ENCODE data around the gene VAMP7. TPM values are rescaled to one million over a fixed set of nuclear protein-coding genes. Genes with fewer than 3 reads are reported as not detected.

The VAMP7 gene
- total RNA-seq, 1 donor: 44.9 TPM

GRCh38 chrX:155951237-155951789 is 70.2 kb downstream of the VAMP7 start:
- H3K4me3 ChIP-seq (ENCODE audit: low read depth, low read length): no peak overlapping the region
- DNase-seq (ENCODE audit: low read depth): no peak
- TF ChIP-seq, protein P1, sequence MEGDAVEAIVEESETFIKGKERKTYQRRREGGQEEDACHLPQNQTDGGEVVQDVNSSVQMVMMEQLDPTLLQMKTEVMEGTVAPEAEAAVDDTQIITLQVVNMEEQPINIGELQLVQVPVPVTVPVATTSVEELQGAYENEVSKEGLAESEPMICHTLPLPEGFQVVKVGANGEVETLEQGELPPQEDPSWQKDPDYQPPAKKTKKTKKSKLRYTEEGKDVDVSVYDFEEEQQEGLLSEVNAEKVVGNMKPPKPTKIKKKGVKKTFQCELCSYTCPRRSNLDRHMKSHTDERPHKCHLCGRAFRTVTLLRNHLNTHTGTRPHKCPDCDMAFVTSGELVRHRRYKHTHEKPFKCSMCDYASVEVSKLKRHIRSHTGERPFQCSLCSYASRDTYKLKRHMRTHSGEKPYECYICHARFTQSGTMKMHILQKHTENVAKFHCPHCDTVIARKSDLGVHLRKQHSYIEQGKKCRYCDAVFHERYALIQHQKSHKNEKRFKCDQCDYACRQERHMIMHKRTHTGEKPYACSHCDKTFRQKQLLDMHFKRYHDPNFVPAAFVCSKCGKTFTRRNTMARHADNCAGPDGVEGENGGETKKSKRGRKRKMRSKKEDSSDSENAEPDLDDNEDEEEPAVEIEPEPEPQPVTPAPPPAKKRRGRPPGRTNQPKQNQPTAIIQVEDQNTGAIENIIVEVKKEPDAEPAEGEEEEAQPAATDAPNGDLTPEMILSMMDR (IDR thresholded peaks at IDR 0.05; ENCODE audit: insufficient read depth, low read length): no peak

GRCh38 chrX:155953055-155953454 is 71.9 kb downstream of the VAMP7 start:
- no peak for DNase-seq (ENCODE audit: low read depth)
- TF ChIP-seq, protein P1 (IDR thresholded peaks at IDR 0.05; ENCODE audit: insufficient read depth, low read length): no peak
- no peak overlapping the region for H3K4me3 ChIP-seq (ENCODE audit: low read depth, low read length)

GRCh38 chrX:155954793-155955192 is 73.6 kb downstream of the VAMP7 start:
- TF ChIP-seq, protein P1 (IDR thresholded peaks at IDR 0.05; ENCODE audit: insufficient read depth, low read length): no peak
- no peak overlapping the region for H3K4me3 ChIP-seq (ENCODE audit: low read depth, low read length)

GRCh38 chrX:155956099-155956498 is 75.0 kb downstream of the VAMP7 start:
- DNase-seq (ENCODE audit: low read depth): no peak
- TF ChIP-seq, protein P1 (IDR thresholded peaks at IDR 0.05; ENCODE audit: insufficient read depth, low read length): no peak
- no peak overlapping the region for H3K4me3 ChIP-seq (ENCODE audit: low read depth, low read length)

More at GRCh38 chrX:155954793-155955192, 73.6 kb downstream of the VAMP7 start:
- DNase-seq (ENCODE audit: low read depth): no peak

- TF ChIP-seq, protein P1 (IDR thresholded peaks at IDR 0.05; ENCODE audit: insufficient read depth, low read length): no peak
- H3K4me3 ChIP-seq (ENCODE audit: low read depth, low read length): no peak overlapping the region
- DNase-seq (ENCODE audit: low read depth): no peak
Measured at GRCh38 chrX:155956649-155957048, 75.5 kb downstream of the VAMP7 start.

DNA sequence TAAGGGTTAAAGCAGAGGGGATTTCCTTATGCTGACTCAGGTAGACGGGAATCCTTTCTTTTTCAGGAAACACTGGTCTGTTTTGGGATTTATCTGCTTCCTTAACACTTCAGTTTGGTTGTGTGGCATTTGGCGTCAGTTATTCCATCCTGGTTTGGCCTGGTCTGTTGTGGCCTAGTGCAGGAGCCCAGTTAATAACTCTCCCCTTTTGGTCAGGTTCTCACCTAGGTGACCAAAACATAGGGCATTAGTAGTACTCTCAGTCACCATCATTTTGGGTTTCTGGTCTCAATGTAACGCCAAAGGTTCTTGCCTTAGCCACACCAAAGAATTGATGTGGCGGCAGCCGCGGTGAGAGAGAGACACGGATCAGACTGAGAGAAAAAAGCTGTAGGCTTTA is 76.7 kb downstream of the VAMP7 start:
- H3K4me3 ChIP-seq (ENCODE audit: low read depth, low read length): no peak overlapping the region
- TF ChIP-seq, protein P1 (IDR thresholded peaks at IDR 0.05; ENCODE audit: insufficient read depth, low read length): no peak
- no peak for DNase-seq (ENCODE audit: low read depth)

- H3K4me3 ChIP-seq (ENCODE audit: low read depth, low read length): no peak overlapping the region
- TF ChIP-seq, protein P1 (IDR thresholded peaks at IDR 0.05; ENCODE audit: insufficient read depth, low read length): no peak
- DNase-seq (ENCODE audit: low read depth): no peak
Measured at GRCh38 chrX:155959018-155959587, 78.0 kb downstream of the VAMP7 start.

All from fibroblast of the aortic adventitia (primary cell).